RWPE1 (cell line): ENCODE results near the gene FGF14.

Experiments
- CTCF ChIA-PET: fragments of 350-600 bp; sonication (Branson Sonifier 250); formaldehyde crosslinking; extraction: SDS; loops from one replicate; lab custom pipeline; 2021; lab: Yijun Ruan, JAX
- POLR2A ChIA-PET: fragments of 400-600 bp; formaldehyde crosslinking; extraction: SDS; loops from one replicate; lab custom pipeline; 2020; ENCODE audit warnings: antibody characterized with exemption; ENCODE audit not compliant: low non-redundant PET; lab: Yijun Ruan, JAX
- DNase-seq: peaks from one replicate; pipeline ENCODE4 v3.0.0; 2012; ENCODE audit warnings: low spot score
- H3K27ac ChIP-seq: fragments of 450-650 bp; 2 replicates; pipeline ENCODE4 v1.5.1; 2017
- CTCF ChIP-seq: fragments of 450-650 bp; conservative IDR thresholded peaks from 2 replicates; pipeline ENCODE4 v1.5.1; 2017; ENCODE audit warnings: low read depth, mild to moderate bottlenecking

Gene FGF14

DNA sequence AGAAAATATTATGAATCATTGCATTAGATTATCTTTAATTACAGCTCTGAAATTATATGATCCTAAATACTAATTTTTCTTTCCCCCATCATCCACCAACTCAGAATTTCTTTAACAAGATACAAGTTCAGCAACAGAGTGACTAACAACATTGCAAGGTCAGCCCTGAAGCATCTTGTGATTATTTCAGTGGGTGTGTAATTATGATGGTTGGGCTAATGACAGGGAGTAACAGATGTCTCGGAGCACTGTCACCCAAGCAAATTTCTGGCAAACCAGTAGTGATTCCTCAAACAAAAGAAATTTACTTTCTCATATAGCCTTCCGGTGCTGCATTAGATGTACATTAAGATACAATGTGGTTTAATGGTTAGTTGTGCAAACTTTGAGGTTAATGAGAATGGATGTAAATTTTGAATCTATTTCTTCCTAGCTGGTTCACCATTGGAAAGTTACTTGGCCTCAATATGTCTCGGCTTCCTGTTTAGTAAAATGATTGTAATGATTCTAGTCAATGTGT lies 710.4 kb downstream of the FGF14 start:
- ChIA-PET POLR2A (no interaction called here), CTCF (interaction anchor here (0.5 kb wide), 1 partner anchor 1858 kb away, joined by 3 read pairs; no protein-coding TSS in a partner anchor)
- H3K27ac ChIP-seq, result no peak overlapping the region
- DNase-seq, result no peak
- TF ChIP-seq CTCF, result no peak

GRCh38 chr13:101690871-101691270 lies 711.0 kb downstream of the FGF14 start:
- ChIA-PET POLR2A (no interaction called here), CTCF (no interaction called here)
- H3K27ac ChIP-seq, result no peak overlapping the region
- DNase-seq, result no peak
- no peak for TF ChIP-seq CTCF

DNA sequence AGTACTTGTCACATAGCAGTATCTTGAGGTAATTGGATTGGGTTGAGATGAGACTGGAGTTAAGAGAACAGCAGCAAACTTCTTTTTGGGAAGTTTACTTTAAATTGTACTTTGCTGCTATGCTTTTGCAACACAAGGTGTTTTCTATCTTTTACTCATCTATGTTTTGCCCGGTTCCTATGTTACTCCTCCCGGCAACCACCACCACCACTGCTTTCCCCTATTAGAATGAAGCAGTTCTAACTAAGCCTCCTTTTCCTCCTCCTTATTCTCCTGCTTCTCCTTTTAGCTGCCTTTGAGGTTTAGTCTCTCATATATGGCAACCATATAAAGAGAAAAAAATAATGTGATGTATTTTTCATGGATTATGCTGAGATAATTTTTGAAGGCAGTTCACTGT lies 715.8 kb downstream of the FGF14 start:
- ChIA-PET POLR2A (no interaction called here), CTCF (no interaction called here)
- no peak overlapping the region for H3K27ac ChIP-seq
- DNase-seq, result no peak
- no peak for TF ChIP-seq CTCF

DNA sequence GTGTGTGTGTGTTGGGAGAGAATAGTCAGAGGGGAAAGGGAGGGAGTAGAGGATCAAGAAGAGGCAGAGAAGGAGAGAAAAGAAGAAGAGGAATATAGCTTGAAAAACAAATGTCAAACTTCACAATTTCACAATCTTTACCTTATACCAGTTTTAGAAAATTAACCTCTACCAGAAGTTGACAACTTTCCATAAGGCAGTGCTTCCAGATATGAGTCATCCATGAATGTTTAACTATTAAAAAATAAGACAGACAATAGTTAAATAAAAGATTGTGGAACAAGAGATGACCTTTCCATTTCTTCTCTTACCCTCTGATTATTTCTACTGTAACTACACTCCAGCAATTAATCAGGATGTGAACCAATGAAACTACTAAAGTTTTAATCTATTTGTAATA lies 720.0 kb downstream of the FGF14 start:
- no peak overlapping the region for H3K27ac ChIP-seq
- peak; percentile 9 for DNase-seq
- no peak for TF ChIP-seq CTCF
- POLR2A ChIA-PET, result no interaction called here
- CTCF ChIA-PET, result interaction anchor here (0.6 kb wide), 1 partner anchor 57 kb away, joined by 3 read pairs; no protein-coding TSS in a partner anchor

- CTCF ChIA-PET, result no interaction called here
- POLR2A ChIA-PET, result no interaction called here
- no peak overlapping the region for H3K27ac ChIP-seq
- no peak for DNase-seq
- no peak for TF ChIP-seq CTCF
Observed at GRCh38 chr13:101673360-101674105, 728.3 kb downstream of the FGF14 start.

DNA sequence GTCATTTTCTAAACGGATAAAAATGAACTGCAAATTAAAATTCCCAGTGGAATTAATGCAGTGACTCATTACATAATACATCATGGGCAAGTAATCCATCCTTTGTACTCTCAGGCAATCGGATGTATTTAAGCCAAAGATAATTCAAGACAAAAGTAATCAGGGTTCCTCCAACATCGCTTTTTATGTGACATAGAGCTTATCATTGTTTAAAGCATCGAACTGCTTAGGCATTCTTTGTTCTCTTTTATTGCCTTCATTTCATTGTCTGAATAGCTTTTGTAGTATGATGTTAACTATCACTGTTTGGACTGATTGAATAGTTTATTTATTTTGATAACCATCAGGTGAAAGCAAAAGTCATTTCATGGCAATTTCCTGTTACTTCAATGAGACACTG lies 740.0 kb downstream of the FGF14 start:
- TF ChIP-seq CTCF, result no peak
- ChIA-PET CTCF (no interaction called here), POLR2A (no interaction called here)
- H3K27ac ChIP-seq, result no peak overlapping the region
- no peak for DNase-seq
